Gastrocnemius medialis (tissue), 4 donors: ENCODE data around the gene STAT5A.

Source experiments
- POLR2A ChIP-seq, 2 donors: fragments of 450-650 bp; IDR thresholded peaks; one replicate each; pipeline ENCODE4 v1.6.1; 2017; ENCODE audit warnings: antibody characterized with exemption in 2 of 2, mild to moderate bottlenecking in 2 of 2, moderate library complexity in 2 of 2
- TF ChIP-seq, protein P1 (sequence below), 5 experiments: fragments of 450-650 bp in 3 of 5; fragments of 200-600 bp in 2 of 5; sonication (generic) in 2 of 5; IDR thresholded peaks in 4 of 5; conservative IDR thresholded peaks in 1 of 5; 1 replicate in 4 of 5; 2 replicates in 1 of 5; pipeline ENCODE4 v1.5.1; 2016 to 2019; ENCODE audit warnings: antibody characterized with exemption in 5 of 5, mild to moderate bottlenecking in 3 of 5, moderate library complexity in 3 of 5

DNA sequence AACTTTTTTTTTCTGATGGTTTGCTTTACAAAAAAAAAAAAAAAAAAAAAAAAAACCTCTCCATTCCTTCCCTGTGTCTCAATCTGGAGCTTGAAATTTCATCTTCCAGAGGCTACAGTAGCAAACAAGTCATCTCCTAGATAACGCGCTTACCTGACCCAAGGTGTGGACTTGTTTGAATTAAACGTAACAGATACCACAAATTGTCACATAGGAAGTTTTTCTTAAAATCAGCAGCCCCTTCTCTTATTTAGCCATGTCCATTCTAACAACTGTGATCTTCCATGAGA is 14.1 kb upstream of the STAT5A start:
- no peak for TF ChIP-seq POLR2A (IDR thresholded peaks at IDR 0.05)
- TF ChIP-seq, protein P1, sequence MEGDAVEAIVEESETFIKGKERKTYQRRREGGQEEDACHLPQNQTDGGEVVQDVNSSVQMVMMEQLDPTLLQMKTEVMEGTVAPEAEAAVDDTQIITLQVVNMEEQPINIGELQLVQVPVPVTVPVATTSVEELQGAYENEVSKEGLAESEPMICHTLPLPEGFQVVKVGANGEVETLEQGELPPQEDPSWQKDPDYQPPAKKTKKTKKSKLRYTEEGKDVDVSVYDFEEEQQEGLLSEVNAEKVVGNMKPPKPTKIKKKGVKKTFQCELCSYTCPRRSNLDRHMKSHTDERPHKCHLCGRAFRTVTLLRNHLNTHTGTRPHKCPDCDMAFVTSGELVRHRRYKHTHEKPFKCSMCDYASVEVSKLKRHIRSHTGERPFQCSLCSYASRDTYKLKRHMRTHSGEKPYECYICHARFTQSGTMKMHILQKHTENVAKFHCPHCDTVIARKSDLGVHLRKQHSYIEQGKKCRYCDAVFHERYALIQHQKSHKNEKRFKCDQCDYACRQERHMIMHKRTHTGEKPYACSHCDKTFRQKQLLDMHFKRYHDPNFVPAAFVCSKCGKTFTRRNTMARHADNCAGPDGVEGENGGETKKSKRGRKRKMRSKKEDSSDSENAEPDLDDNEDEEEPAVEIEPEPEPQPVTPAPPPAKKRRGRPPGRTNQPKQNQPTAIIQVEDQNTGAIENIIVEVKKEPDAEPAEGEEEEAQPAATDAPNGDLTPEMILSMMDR (IDR thresholded peaks at IDR 0.05 in 4 of 5, conservative IDR thresholded peaks at IDR 0.05 in 1 of 5): no peak
